GM21528 (cell line): Measurements from ENCODE around the gene MAGEC2.

ENCODE experiments used
- ATAC-seq: cut with Tn5 transposase; IDR thresholded peaks from one replicate; pipeline ENCODE4 v1.9.1; 2021; ENCODE audit warnings: mild to moderate bottlenecking, moderate library complexity; ENCODE audit not compliant: unreplicated experiment, low FRiP score

The MAGEC2 gene

GRCh38 chrX:142204522-142205433 lies at the start of gene MAGEC2:
TSS of gene MAGEC2 (minus strand) at chrX:142205290. CDS start at chrX:142203987, 1,303 bp downstream.
- ATAC-seq = no peak

GRCh38 chrX:142251680-142252079 lies 46.6 kb upstream of the MAGEC2 start:
- ATAC-seq = no peak

GRCh38 chrX:142251202-142251601 lies 46.1 kb upstream of the MAGEC2 start:
- no peak for ATAC-seq

GRCh38 chrX:142250502-142250901 lies 45.4 kb upstream of the MAGEC2 start:
- no peak for ATAC-seq

GRCh38 chrX:142249721-142250120 lies 44.6 kb upstream of the MAGEC2 start:
- ATAC-seq = no peak

GRCh38 chrX:142244568-142244967 lies 39.5 kb upstream of the MAGEC2 start:
- ATAC-seq = no peak

- no peak for ATAC-seq
These were observed 33.4 kb upstream of the MAGEC2 start for GRCh38 chrX:142238536-142238935.

- ATAC-seq = no peak
These were observed 28.3 kb upstream of the MAGEC2 start for GRCh38 chrX:142233400-142233799.

GRCh38 chrX:142214081-142214480 lies 9.0 kb upstream of the MAGEC2 start:
- no peak for ATAC-seq

GRCh38 chrX:142201113-142201512 lies 4.0 kb downstream of the MAGEC2 start:
- ATAC-seq = no peak

- no peak for ATAC-seq
These were observed 19.0 kb downstream of the MAGEC2 start for GRCh38 chrX:142186103-142186502.

GRCh38 chrX:142184756-142185602 lies 20.1 kb downstream of the MAGEC2 start:
- no peak for ATAC-seq

- no peak for ATAC-seq
These were observed 48.5 kb downstream of the MAGEC2 start for GRCh38 chrX:142156567-142156966.
